ENCODE results near the gene HRAS.

GRCh38 chr11:553083-553987 lies 18.0 kb upstream of the HRAS start:
- TF ChIP-seq, protein P1, sequence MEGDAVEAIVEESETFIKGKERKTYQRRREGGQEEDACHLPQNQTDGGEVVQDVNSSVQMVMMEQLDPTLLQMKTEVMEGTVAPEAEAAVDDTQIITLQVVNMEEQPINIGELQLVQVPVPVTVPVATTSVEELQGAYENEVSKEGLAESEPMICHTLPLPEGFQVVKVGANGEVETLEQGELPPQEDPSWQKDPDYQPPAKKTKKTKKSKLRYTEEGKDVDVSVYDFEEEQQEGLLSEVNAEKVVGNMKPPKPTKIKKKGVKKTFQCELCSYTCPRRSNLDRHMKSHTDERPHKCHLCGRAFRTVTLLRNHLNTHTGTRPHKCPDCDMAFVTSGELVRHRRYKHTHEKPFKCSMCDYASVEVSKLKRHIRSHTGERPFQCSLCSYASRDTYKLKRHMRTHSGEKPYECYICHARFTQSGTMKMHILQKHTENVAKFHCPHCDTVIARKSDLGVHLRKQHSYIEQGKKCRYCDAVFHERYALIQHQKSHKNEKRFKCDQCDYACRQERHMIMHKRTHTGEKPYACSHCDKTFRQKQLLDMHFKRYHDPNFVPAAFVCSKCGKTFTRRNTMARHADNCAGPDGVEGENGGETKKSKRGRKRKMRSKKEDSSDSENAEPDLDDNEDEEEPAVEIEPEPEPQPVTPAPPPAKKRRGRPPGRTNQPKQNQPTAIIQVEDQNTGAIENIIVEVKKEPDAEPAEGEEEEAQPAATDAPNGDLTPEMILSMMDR (IDR thresholded peaks at IDR 0.05), result no peak
- TF ChIP-seq POLR2AphosphoS5 (IDR thresholded peaks at IDR 0.05), result no peak

All from stomach (tissue), 4 donors.